A549 (cell line): ENCODE data around the gene HAND1.

ENCODE experiments used
- TP53 ChIP-seq: fragments of 250-450 bp; sonication (Bioruptor Pico); IDR thresholded peaks from 2 replicates; pipeline ENCODE4 v1.5.0; 2021; ENCODE audit warnings: mild to moderate bottlenecking, moderate library complexity
- TF ChIP-seq, protein P1 (sequence below): IDR thresholded peaks from 2 replicates; pipeline ENCODE4 v1.6.1; 2012; ENCODE audit warnings: low read depth, borderline replicate concordance

DNA sequence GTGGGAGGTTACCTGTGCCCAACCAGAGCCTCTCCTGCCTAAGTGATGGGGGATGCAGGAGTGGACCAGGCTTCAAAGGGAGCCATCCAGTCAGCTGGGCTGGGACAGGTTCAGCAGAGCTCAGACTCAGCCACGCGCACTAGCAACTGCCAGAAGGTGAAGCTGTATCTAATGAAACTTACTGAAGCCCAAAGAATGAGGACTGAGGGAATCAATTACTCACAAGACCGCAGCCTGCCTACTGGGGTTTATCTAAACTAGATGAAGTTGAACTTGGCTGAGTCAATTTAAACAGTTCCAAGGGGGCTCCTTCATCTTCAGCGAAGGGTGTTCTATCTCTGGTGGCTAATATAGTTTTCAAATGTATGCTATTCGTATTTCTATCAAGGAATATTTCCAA is 11.4 kb downstream of the HAND1 start:
- no peak for TF ChIP-seq TP53 (CRISPR knock-in tag)
- TF ChIP-seq, protein P1, sequence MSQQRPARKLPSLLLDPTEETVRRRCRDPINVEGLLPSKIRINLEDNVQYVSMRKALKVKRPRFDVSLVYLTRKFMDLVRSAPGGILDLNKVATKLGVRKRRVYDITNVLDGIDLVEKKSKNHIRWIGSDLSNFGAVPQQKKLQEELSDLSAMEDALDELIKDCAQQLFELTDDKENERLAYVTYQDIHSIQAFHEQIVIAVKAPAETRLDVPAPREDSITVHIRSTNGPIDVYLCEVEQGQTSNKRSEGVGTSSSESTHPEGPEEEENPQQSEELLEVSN, result no peak
